OCI-LY7 (cell line): ENCODE data around the gene BBS9.
A peak's percentile ranks its signal among the peaks of the same experiment; 100 is the strongest.

Experiments used
- CTCF ChIP-seq: fragments of 200-600 bp; sonication (generic); conservative IDR thresholded peaks from 2 replicates; pipeline ENCODE4 v1.5.1; 2014; ENCODE audit warnings: mild to moderate bottlenecking, antibody characterized with exemption, low read length, moderate library complexity, mixed read lengths
- EZH2phosphoT487 ChIP-seq: fragments of 200-600 bp; sonication (generic); IDR thresholded peaks from 2 replicates; pipeline ENCODE4 v1.6.1; 2018; ENCODE audit warnings: low read depth, borderline replicate concordance, mild to moderate bottlenecking, mixed run types, antibody characterized with exemption, low read length, moderate library complexity, mixed read lengths

- 0 out of 2 replicates have a peak, but pooled peaks have one; percentile 27 for TF ChIP-seq CTCF
- TF ChIP-seq EZH2phosphoT487 = no peak
These were observed 37.6 kb upstream of the BBS9 start for GRCh38 chr7:33091641-33092191.
